ENCODE data around the gene ANKRD44. TPM values are rescaled to one million over a fixed set of nuclear protein-coding genes. Genes with fewer than 3 reads are reported as not detected.

Gene ANKRD44
- total and polyA plus RNA-seq, 5 experiments from 2014 or later = 85.8 to 279 (median 96.1) TPM

DNA sequence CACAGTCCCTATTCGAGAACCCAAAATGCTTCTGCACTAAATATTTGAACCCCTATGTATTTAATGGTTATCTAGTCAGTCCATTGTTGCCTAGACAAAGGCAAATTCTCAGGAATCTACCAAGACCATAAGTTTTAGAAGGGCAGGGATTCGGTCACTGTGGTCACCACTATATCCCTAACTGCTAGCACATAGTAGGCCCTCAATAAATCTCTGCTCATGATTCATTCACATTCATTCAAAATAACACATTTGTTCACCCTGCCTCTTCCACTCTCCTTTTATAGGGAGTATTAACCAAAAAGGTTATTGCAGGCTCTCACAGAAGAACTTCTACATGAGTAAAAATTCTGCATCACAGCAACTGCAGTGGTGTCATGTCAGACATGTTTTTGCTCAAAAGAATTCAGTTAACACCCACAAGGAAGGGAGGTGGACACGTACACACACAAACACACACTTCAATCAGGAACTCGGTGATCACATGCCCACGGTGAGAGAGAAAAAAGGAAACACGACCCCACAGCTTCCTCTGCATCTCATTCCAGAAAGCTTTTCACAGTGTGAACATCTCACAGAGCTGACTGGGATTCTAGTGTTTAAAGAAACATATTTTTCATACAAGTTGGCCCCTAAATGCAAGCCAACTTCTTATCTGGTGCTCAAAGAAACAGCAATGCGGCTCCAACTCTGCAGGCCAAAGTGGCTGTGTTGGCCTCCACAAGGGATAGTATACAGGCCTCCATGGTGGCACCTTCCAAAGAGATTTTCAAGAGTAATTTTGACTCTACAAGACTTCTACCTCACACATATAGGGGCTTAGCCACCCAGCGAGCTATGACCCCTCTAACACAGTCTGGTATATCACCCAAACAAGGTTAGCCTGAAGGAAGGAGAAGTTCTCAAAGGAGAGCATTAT lies 98.0 kb downstream of the ANKRD44 start:
- H3K27me3 Mint-ChIP-seq = no peaks in the 10 kb centered on the region
- H3K9me3 Mint-ChIP-seq = no peaks in the 10 kb centered on the region
- peak overlapping the region; percentile 65 to 88 (median 78) for H3K4me3 Mint-ChIP-seq
- H3K27ac Mint-ChIP-seq = peak overlapping the region; percentile 95 to 99 (median 97)
- H3K36me3 Mint-ChIP-seq = peaks cover 0 to 13% (median 3%) of the 10 kb centered on the region in 3 donors
- DNase-seq = peak in 7 of 10 donors; percentile 26 to 72 (median 52)
- peak; percentile 5 to 51 for ATAC-seq
- peaks cover 52 to 99% (median 97%) of the 10 kb centered on the region in 4 donors for H3K4me1 Mint-ChIP-seq
- POLR2A ChIA-PET = interaction anchor here (0.6 to 24.4 kb wide), 9 partner anchors 14 to 112 kb away, joined by 3 to 582 read pairs (median 5); partner anchors contain the start of gene ANKRD44

DNA sequence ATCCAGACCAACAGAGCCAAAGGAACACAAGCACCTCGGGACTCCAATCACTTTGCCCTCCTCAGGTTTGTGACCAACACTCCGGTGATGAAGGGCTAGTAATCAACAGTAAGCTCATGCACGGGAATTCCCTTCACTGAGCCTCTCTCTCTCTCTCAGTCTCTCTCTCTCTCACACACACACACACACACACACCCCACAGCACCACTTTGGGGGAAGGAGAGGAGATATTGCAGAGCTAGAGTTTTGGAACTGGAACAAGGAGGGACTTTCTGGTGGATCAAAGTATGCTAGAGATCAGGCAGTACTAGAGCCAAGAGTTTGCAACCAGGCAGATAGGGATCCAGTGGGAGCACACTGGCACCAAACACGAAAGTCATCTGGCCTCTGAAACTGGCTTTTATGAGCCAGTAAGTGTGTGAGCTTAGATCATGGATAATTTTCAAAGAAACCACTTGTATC lies 98.7 kb downstream of the ANKRD44 start:
- POLR2A ChIA-PET = interaction anchor here (0.6 to 24.4 kb wide), 11 partner anchors 13 to 119 kb away, joined by 3 to 582 read pairs (median 5); partner anchors contain the start of gene ANKRD44
- Mint-ChIP-seq H3K9me3 (no peaks in the 10 kb centered on the region), H3K27ac (peak overlapping the region; percentile 95 to 99 (median 97)), H3K36me3 (peaks cover 0 to 13% (median 3%) of the 10 kb centered on the region in 3 donors), H3K4me1 (peaks cover 52 to 99% (median 97%) of the 10 kb centered on the region in 4 donors), H3K4me3 (peak overlapping the region; percentile 57 to 88 (median 77)), H3K27me3 (no peaks in the 10 kb centered on the region)
- ATAC-seq = peak; percentile 6 to 34
- peak in 2 of 10 donors; percentile 33 to 37 for DNase-seq

- DNase-seq (no peak), ATAC-seq (no peak)
- peak overlapping the region; percentile 57 to 88 (median 77) for H3K4me3 Mint-ChIP-seq
- POLR2A ChIA-PET = interaction anchor here (0.6 to 24.4 kb wide), 13 partner anchors 9 to 96 kb away, joined by 3 to 582 read pairs (median 4); partner anchors contain the start of gene ANKRD44
- peaks cover 0 to 5% (median 4%) of the 10 kb centered on the region in 3 donors for H3K36me3 Mint-ChIP-seq
- no peaks in the 10 kb centered on the region for H3K27me3 Mint-ChIP-seq
- H3K4me1 Mint-ChIP-seq = peaks cover 49 to 99% (median 97%) of the 10 kb centered on the region in 4 donors
- H3K9me3 Mint-ChIP-seq = no peaks in the 10 kb centered on the region
- H3K27ac Mint-ChIP-seq = peak overlapping the region; percentile 95 to 99 (median 97)
These were observed 100.2 kb downstream of the ANKRD44 start for GRCh38 chr2:197210430-197210829.

GRCh38 chr2:197209742-197210408 lies 100.7 kb downstream of the ANKRD44 start:
- no peaks in the 10 kb centered on the region for H3K9me3 Mint-ChIP-seq
- H3K27me3 Mint-ChIP-seq = no peaks in the 10 kb centered on the region
- ATAC-seq (peak in 1 of 2 donors; percentile 39), DNase-seq (peak in 4 of 10 donors; percentile 35 to 67 (median 54))
- H3K4me3 Mint-ChIP-seq = peak overlapping the region; percentile 57 to 88 (median 77)
- H3K4me1 Mint-ChIP-seq = peaks cover 54 to 99% (median 97%) of the 10 kb centered on the region in 4 donors
- POLR2A ChIA-PET = interaction anchor here (0.6 to 24.4 kb wide), 13 partner anchors 9 to 97 kb away, joined by 3 to 582 read pairs (median 4); partner anchors contain the start of gene ANKRD44
- peaks cover 0 to 2% (median 0%) of the 10 kb centered on the region in 3 donors for H3K36me3 Mint-ChIP-seq
- H3K27ac Mint-ChIP-seq = peak overlapping the region; percentile 95 to 99 (median 97)

DNA sequence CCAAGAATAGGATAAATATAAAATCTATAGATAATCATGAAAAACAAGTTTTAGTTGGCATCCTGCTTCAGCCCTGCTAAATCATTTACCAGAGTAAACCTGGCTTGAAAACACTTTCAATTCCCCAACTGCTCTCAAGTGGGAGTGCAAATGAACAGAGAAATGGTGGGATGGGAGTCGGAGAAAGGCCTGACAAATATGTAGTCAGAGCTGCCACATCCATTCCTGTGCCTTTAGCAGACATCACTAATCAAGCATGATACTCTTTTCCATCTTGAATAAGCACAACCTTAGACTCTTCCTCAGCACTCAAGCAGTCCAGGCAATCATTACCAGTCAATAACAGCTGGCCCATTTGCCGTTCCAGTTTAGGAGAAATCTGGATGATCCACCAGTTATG lies 101.3 kb downstream of the ANKRD44 start:
- H3K4me1 Mint-ChIP-seq = peaks cover 57 to 100% (median 99%) of the 10 kb centered on the region in 4 donors
- POLR2A ChIA-PET = interaction anchor here (0.8 to 24.4 kb wide), 13 partner anchors 11 to 98 kb away, joined by 3 to 582 read pairs (median 4); partner anchors contain the start of gene ANKRD44
- no peak for DNase-seq
- ATAC-seq = no peak
- H3K4me3 Mint-ChIP-seq = peak overlapping the region; percentile 57 to 88 (median 77)
- peaks cover 0 to 7% (median 6%) of the 10 kb centered on the region in 3 donors for H3K36me3 Mint-ChIP-seq
- H3K27me3 Mint-ChIP-seq = no peaks in the 10 kb centered on the region
- peak overlapping the region; percentile 95 to 99 (median 97) for H3K27ac Mint-ChIP-seq
- no peaks in the 10 kb centered on the region for H3K9me3 Mint-ChIP-seq

DNA sequence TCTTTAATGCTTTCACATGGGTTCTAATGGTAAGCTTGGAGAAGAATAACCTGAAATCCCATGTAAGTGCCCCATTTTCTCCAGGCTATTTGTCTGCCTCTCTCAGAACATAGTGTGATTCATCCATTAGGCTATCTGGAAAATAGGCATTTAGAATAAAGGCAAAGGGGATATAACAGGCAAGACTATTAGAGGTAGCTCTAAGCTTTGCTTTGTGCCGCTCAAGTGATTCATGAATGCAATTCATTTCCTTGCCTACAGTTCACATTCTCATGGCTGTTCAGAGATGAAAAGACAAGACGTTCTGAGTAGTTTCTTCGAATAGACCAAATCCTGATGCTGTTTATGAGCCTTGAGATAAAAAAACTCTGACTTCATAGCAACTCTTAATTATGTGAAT lies 101.7 kb downstream of the ANKRD44 start:
- peak overlapping the region; percentile 20 to 88 (median 77) for H3K4me3 Mint-ChIP-seq
- peaks cover 56 to 99% (median 97%) of the 10 kb centered on the region in 4 donors for H3K4me1 Mint-ChIP-seq
- H3K9me3 Mint-ChIP-seq = no peaks in the 10 kb centered on the region
- POLR2A ChIA-PET = interaction anchor here (0.9 to 24.4 kb wide), 11 partner anchors 10 to 98 kb away, joined by 3 to 582 read pairs (median 4); partner anchors contain the start of gene ANKRD44
- ATAC-seq (peak in 1 of 2 donors; percentile 8), DNase-seq (peak in 2 of 10 donors; percentile 43 to 44)
- no peaks in the 10 kb centered on the region for H3K27me3 Mint-ChIP-seq
- H3K36me3 Mint-ChIP-seq = peaks cover 0 to 8% (median 7%) of the 10 kb centered on the region in 3 donors
- H3K27ac Mint-ChIP-seq = peak overlapping the region; percentile 95 to 99 (median 97)

DNA sequence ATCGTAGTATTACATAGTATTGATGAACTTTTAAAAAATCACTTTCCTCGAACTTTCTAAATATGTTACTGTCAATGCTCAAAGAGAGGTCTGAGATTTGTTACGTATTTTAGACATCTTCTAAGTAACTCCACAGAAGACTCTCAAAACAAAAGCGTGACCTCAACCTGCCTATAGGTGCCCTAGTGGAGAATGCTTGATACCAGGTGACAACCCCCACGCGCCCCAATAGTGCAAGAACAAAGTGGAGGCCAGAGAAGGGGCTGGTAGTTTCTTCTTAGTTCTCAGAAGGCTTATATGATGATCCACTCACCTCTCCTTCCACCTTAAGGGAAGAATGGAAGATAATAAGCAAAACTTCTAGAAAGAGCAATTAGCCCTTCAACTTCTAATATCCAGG lies 102.6 kb downstream of the ANKRD44 start:
- Mint-ChIP-seq H3K27ac (peak overlapping the region; percentile 97 to 100 (median 98)), H3K9me3 (peaks cover 0 to 2% (median 0%) of the 10 kb centered on the region in 9 donors), H3K27me3 (no peaks in the 10 kb centered on the region), H3K4me1 (peaks cover 55 to 98% (median 96%) of the 10 kb centered on the region in 4 donors), H3K36me3 (peaks cover 0 to 16% (median 14%) of the 10 kb centered on the region in 3 donors), H3K4me3 (peak overlapping the region; percentile 46 to 88 (median 76))
- DNase-seq (peak in 3 of 10 donors; percentile 29 to 70 (median 31)), ATAC-seq (no peak)
- POLR2A ChIA-PET = interaction anchor here (1.0 to 24.4 kb wide), 9 partner anchors 10 to 120 kb away, joined by 3 to 582 read pairs (median 5); partner anchors contain the start of gene ANKRD44

GRCh38 chr2:197207598-197207997 lies 103.0 kb downstream of the ANKRD44 start:
- POLR2A ChIA-PET = interaction anchor here (0.6 to 24.4 kb wide), 11 partner anchors 9 to 1038 kb away, joined by 3 to 582 read pairs (median 5); partner anchors contain the start of gene ANKRD44
- Mint-ChIP-seq H3K27ac (peak overlapping the region; percentile 97 to 100 (median 98)), H3K4me3 (peak overlapping the region; percentile 46 to 88 (median 76)), H3K27me3 (no peaks in the 10 kb centered on the region), H3K36me3 (peaks cover 0 to 19% (median 18%) of the 10 kb centered on the region in 3 donors), H3K4me1 (peaks cover 50 to 98% (median 96%) of the 10 kb centered on the region in 4 donors), H3K9me3 (peaks cover 0 to 3% (median 0%) of the 10 kb centered on the region in 9 donors)
- ATAC-seq (no peak), DNase-seq (no peak)

- peak overlapping the region; percentile 97 to 100 (median 98) for H3K27ac Mint-ChIP-seq
- peaks cover 3 to 21% (median 20%) of the 10 kb centered on the region in 3 donors for H3K36me3 Mint-ChIP-seq
- H3K27me3 Mint-ChIP-seq = no peaks in the 10 kb centered on the region
- peaks cover 50 to 98% (median 95%) of the 10 kb centered on the region in 4 donors for H3K4me1 Mint-ChIP-seq
- no peak for ATAC-seq
- peak overlapping the region; percentile 46 to 88 (median 76) for H3K4me3 Mint-ChIP-seq
- no peak for DNase-seq
- POLR2A ChIA-PET = interaction anchor here (0.6 to 24.4 kb wide), 13 partner anchors 9 to 1038 kb away, joined by 3 to 582 read pairs (median 5); partner anchors contain the start of gene ANKRD44
- H3K9me3 Mint-ChIP-seq = peaks cover 0 to 3% (median 0%) of the 10 kb centered on the region in 9 donors
These were observed 103.5 kb downstream of the ANKRD44 start for GRCh38 chr2:197207106-197207505.

DNA sequence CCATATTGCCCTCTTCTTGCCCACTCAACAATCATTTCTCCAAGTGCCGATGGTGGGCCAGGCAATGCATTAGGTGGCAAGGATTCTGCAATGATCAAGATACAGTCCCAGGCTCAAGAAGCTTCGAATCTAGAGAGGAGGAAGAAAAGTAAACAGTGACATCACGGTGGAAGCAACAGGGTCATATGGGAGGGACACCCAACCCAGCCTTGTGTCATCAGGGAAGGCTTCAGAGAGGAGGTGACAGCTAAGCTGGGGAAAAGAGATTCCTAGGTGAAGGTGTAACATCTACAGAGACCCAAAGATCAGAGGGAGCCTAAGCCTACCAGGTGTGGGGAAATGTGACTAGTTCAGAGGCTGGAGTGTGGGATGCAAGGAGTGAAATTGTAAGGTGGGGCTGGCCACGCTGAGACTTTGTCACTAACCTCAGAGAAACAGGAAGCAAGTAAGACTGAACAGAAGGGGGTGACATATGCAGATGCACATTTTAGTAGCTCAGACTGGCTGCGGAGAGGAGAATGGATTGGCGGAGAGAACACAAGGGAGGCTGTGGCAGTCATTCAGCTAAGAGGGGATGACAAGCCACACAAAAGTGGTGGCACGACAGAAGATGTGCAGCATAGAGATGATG lies 104.9 kb downstream of the ANKRD44 start:
- peak overlapping the region; percentile 62 to 88 (median 74) for H3K4me3 Mint-ChIP-seq
- peaks cover 6 to 29% (median 25%) of the 10 kb centered on the region in 3 donors for H3K36me3 Mint-ChIP-seq
- H3K27ac Mint-ChIP-seq = peak overlapping the region; percentile 97 to 100 (median 98)
- H3K4me1 Mint-ChIP-seq = peaks cover 49 to 97% (median 95%) of the 10 kb centered on the region in 4 donors
- ATAC-seq (peak; percentile 79 to 87), DNase-seq (peak; percentile 28 to 92 (median 82))
- POLR2A ChIA-PET = interaction anchor here (0.6 to 24.4 kb wide), 19 partner anchors 7 to 116 kb away, joined by 3 to 582 read pairs (median 5); partner anchors contain the start of gene ANKRD44
- no peaks in the 10 kb centered on the region for H3K27me3 Mint-ChIP-seq
- peaks cover 0 to 3% (median 0%) of the 10 kb centered on the region in 9 donors for H3K9me3 Mint-ChIP-seq

All from naive thymus-derived CD8-positive, alpha-beta T cell (primary cell).